ENCODE results near the gene MFSD1. TPM values are rescaled to one million over a fixed set of nuclear protein-coding genes. Genes with fewer than 3 reads are reported as not detected.

Gene MFSD1
- total and polyA plus RNA-seq, 2 of the 8 experiments (the other 6 are each of a cell fraction or from before 2014, with no cell fraction given), result 9.3 to 11.5 TPM

DNA sequence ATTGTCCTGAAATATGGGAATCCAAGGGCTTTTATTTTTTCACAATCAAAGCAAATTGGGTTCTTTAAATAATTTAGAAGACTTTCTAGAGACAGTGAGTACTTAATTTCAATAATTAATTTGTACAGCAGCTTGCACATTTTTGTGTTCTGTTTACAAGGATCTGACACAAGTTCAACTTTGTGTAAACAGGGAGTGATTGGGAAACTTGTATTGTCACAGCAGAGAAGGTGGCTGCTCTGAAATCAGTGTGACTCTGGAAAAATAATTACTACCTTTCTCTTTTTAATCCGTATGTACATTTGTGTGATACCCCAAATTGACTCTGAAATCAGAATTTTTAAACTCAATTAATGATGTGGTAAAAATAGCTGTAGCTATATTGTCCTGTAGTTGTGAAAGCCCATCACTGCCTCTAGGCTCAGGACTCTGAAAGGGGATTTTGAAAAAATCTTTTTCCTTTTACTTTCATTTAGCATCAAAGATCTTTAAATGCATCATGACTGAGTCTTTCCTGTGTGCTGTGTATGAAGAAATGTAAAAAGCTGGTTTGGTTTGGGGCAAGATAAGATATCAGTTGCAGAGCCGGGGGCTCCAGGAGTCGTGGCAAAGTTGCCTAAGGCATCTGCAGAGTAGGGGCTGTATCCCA lies 45.1 kb downstream of the MFSD1 start (continued):
- TF ChIP-seq BACH1 (IDR thresholded peaks at IDR 0.05; ENCODE audit: low read length) (no peak), TAF1 (IDR thresholded peaks at IDR 0.05; ENCODE audit: low read depth, low read length) (no peak)
- TF ChIP-seq, protein P1, sequence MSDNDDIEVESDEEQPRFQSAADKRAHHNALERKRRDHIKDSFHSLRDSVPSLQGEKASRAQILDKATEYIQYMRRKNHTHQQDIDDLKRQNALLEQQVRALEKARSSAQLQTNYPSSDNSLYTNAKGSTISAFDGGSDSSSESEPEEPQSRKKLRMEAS (IDR thresholded peaks at IDR 0.05), result no peak

Data from H1 (cell line).